ENCODE data around the gene NCKAP5.

NCKAP5 gene

GRCh38 chr2:133167223-133167622, 401.0 kb downstream of the NCKAP5 start:
- DNase-seq (ENCODE audit: low read depth in 2 of 3, low spot score in 1 of 3), result no peak

GRCh38 chr2:133166031-133166430, 402.2 kb downstream of the NCKAP5 start:
- no peak for DNase-seq (ENCODE audit: low read depth in 2 of 3, low spot score in 1 of 3)

GRCh38 chr2:133163111-133163510, 405.2 kb downstream of the NCKAP5 start:
- no peak for DNase-seq (ENCODE audit: low read depth in 2 of 3, low spot score in 1 of 3)

GRCh38 chr2:133158442-133158841, 409.8 kb downstream of the NCKAP5 start:
- DNase-seq (ENCODE audit: low read depth in 2 of 3, low spot score in 1 of 3), result no peak

- DNase-seq (ENCODE audit: low read depth in 2 of 3, low spot score in 1 of 3), result no peak
Measured at GRCh38 chr2:133158024-133158423, 410.2 kb downstream of the NCKAP5 start.

- DNase-seq (ENCODE audit: low read depth in 2 of 3, low spot score in 1 of 3), result no peak
Measured at GRCh38 chr2:133157141-133157540, 411.1 kb downstream of the NCKAP5 start.

- DNase-seq (ENCODE audit: low read depth in 2 of 3, low spot score in 1 of 3), result no peak
Measured at GRCh38 chr2:133152801-133153200, 415.5 kb downstream of the NCKAP5 start.

GRCh38 chr2:133148187-133148586, 420.1 kb downstream of the NCKAP5 start:
- no peak for DNase-seq (ENCODE audit: low read depth in 2 of 3, low spot score in 1 of 3)

DNA sequence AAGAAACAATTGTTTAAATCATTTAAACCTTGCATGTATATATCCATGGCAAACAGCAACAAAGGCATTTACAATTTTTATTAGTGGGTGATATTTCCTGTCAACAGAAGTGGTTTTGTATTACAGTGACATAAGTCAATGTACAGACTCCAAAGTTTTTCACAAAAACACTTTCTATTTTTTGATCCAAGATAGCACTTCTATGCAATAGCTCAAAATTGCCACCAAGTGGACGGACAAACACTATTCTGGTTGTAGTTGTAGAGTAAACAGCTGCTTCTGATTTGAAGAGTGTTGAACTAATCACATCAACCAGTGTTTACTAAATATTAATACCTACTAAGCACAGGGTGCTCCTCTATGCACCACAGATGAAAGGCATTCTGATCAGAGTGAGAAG, 421.4 kb downstream of the NCKAP5 start:
- DNase-seq (ENCODE audit: low read depth in 2 of 3, low spot score in 1 of 3), result no peak

GRCh38 chr2:133143645-133144044, 424.6 kb downstream of the NCKAP5 start:
- DNase-seq (ENCODE audit: low read depth in 2 of 3, low spot score in 1 of 3), result no peak

DNA sequence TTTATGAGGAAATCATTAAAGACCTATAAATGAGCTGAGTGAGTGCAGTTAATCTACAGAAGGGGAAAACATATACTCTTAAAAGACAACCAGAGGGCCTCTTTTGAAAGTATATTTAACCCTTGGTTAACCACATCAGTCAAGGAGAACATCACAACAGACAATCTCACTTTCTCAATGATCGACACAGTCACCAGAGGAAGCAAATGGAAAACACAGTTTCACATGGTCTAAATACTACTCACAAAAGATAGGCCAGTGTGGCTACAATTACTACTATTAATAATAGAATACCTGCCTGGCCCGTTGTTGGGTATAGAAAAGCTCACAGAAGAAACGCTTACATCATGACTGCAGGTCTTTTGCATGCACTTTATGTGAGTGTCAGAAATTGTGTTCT, 426.2 kb downstream of the NCKAP5 start:
- no peak for DNase-seq (ENCODE audit: low read depth in 2 of 3, low spot score in 1 of 3)

DNA sequence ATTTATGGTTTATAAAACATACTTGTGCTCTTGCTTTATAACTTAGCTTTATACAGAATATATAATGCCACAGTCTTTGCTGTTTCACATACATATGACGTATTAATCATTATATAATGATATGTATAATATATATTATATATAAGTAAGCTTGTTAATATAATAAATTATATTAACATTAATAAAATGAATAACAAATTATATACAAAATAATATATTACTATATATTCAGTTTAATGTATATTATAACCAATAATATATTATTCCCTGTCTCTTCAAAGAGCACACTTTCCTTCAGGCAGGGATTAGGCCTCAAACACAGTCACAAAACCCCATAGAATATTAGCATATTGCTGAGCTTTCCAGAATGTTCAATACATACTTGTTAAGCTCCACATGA, 427.6 kb downstream of the NCKAP5 start:
- DNase-seq (ENCODE audit: low read depth in 2 of 3, low spot score in 1 of 3), result no peak

DNA sequence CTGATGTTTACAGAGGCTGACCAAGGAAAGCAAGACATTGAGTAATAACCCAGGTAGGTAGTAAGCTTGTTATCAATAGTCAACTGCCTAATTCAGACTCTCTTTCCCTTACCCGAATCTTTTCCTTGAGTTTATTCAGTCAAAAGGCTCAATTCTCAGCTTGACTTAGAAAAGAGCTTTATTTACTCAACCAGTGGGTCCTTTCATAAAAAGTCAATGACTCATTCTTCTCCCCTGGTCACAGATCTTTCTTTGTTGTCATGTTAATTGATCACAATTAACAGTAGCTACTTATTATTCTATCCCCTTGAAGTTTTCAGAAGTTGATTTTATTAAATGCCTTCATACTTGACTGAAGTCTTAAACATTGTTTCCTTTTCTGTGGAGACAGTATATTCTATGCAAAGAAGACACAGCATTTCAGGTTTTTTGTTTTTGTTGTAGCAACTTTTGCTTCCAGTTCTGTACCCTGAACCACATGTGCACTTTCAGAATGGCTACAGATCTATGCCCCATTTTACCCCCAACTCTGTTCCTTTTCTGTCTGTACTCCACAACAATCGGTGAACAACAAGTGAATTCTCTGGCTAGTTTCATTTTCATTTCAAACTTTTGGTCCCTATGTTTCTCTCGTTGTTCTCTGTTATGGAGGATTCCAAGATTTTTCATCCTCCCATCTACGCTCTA, 428.3 kb downstream of the NCKAP5 start:
- DNase-seq (ENCODE audit: low read depth in 2 of 3, low spot score in 1 of 3), result no peak

- DNase-seq (ENCODE audit: low read depth in 2 of 3, low spot score in 1 of 3), result no peak
Measured at GRCh38 chr2:133138693-133139092, 429.6 kb downstream of the NCKAP5 start.

- DNase-seq (ENCODE audit: low read depth in 2 of 3, low spot score in 1 of 3), result no peak
Measured at GRCh38 chr2:133135035-133135654, 433.1 kb downstream of the NCKAP5 start.

- DNase-seq (ENCODE audit: low read depth in 2 of 3, low spot score in 1 of 3), result no peak
Measured at GRCh38 chr2:133130548-133131246, 437.6 kb downstream of the NCKAP5 start.

GRCh38 chr2:133124446-133124845, 443.8 kb downstream of the NCKAP5 start:
- DNase-seq (ENCODE audit: low read depth in 2 of 3, low spot score in 1 of 3), result no peak

DNA sequence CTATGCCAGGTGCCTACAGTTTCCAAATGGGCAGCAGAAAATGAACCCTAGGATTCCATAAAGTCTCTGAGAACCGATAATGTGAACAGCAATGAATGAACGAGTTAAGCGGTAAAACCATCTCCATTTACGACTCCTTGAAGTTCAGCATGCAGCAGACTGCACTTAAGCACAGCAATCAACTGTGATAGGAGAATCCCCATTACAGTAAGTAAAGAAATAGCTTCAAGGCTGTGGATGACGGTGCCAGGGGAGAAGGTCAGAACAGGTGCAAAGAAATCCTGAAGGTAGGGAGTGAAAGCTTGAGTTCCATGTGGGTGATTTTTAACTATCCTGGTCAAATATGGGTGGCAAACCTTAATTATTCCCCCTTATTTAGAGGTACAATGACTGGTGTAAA, 444.4 kb downstream of the NCKAP5 start:
- DNase-seq (ENCODE audit: low read depth in 2 of 3, low spot score in 1 of 3), result no peak

DNA sequence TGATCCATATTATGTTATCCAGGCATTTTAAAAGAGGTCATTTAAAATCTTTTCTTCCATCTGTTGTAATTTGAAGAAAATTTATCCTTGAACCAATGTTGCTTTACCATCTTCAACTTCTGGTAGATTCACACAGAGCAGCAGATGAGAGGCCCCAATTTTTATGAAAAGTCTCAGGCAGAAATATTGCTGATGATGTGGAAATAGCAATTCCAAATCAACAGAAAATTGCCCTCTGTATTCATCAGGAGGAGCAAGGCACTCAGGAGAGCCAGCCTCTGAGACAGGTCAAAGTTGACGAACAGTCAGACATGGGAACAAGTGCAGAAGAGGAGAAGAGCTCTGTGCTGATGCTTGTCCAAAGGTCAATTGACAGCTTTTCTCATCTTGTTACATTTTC, 444.9 kb downstream of the NCKAP5 start:
- no peak for DNase-seq (ENCODE audit: low read depth in 2 of 3, low spot score in 1 of 3)

DNA sequence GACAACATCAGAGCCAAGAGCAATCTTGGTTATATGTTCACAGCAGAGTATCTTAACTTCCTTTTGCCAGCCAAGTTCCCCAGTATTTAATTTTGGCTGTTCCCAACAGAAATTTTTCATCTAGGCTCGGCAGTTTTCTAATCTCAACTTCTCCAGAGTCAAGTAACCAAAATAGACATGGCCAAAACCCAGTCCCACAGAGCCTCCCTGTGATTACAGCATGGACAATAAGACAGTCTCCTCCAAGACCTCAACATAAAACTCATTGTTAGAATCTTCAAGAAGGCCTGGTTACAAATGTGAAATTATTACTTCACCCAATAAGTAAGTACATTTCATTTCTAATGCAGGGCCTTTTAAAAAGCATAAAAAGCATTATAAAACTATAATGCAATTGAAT, 445.7 kb downstream of the NCKAP5 start:
- no peak for DNase-seq (ENCODE audit: low read depth in 2 of 3, low spot score in 1 of 3)

DNA sequence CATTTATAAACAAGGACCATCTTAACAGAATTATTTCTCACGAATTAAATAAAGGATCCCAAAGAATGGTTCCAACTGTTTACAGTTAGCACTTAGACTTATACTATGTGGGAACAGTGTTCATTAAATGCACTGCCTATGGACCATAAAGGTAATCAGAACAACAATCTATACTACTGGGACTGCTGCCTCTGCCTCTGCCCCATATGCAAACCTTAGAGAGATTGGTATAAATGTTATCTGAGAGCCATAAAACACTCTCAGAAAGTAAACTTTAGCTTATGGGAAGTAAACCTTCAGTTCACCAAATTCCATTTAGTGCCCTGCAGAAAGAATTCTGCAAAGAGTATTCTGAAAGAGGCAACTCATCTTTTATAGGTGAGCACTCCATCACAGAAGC, 448.0 kb downstream of the NCKAP5 start:
- no peak for DNase-seq (ENCODE audit: low read depth in 2 of 3, low spot score in 1 of 3)

DNA sequence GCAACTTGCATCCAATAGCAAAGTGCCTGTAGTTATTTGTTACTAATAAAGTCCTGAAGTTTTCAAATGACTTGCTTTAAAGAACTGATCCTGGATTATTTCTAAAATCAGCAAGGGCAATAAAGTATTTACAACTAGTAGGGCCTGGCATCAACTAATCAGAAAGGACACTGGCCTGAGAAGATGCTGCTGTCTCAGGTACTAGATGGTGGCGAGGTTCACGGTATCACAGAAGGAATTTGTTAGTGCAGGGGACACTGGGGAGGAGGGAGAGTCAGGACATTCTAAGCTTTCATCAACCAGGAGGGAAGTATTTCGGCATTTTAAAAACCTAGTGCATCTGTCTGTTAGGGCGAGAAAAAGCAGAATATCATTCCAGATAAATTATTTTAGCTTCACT, 458.1 kb downstream of the NCKAP5 start:
- DNase-seq (ENCODE audit: low read depth in 2 of 3, low spot score in 1 of 3), result no peak

GRCh38 chr2:133109772-133110171, 458.5 kb downstream of the NCKAP5 start:
- DNase-seq (ENCODE audit: low read depth in 2 of 3, low spot score in 1 of 3), result no peak
